NCI-H446 treated with DMSO at 0.1 percent for 48 hours (cell line): ENCODE results near the gene NCKIPSD.

Experiments
- DNase-seq: peaks from one replicate; lab custom pipeline; 2025; lab: John Stamatoyannopoulos, UW

Gene NCKIPSD

GRCh38 chr3:48647714-48648113 lies 38.0 kb downstream of the NCKIPSD start:
- DNase-seq, result no peak

- no peak for DNase-seq
Observed at GRCh38 chr3:48644898-48645760, 40.6 kb downstream of the NCKIPSD start.

GRCh38 chr3:48642605-48643004 lies 43.1 kb downstream of the NCKIPSD start:
- DNase-seq, result no peak

- DNase-seq, result no peak
Observed at GRCh38 chr3:48641396-48641795, 44.3 kb downstream of the NCKIPSD start.

GRCh38 chr3:48639944-48640606 lies 45.6 kb downstream of the NCKIPSD start:
- DNase-seq, result no peak

GRCh38 chr3:48637305-48637704 lies 48.4 kb downstream of the NCKIPSD start:
- DNase-seq, result no peak

- DNase-seq, result no peak
Observed at GRCh38 chr3:48636149-48636655, 49.5 kb downstream of the NCKIPSD start.

- DNase-seq, result peak; percentile 79
Observed at GRCh38 chr3:48635222-48636021, 50.3 kb downstream of the NCKIPSD start, which contains the start of gene SLC26A6. Gene SLC26A6 (minus strand): TSS chr3:48635461. CDS start chr3:48635393, 68 bp downstream.

- DNase-seq, result no peak
Observed at GRCh38 chr3:48634661-48635221, 51.0 kb downstream of the NCKIPSD start.

- DNase-seq, result no peak
Observed at GRCh38 chr3:48633743-48634142, 52.0 kb downstream of the NCKIPSD start.

- DNase-seq, result no peak
Observed at GRCh38 chr3:48633256-48633655, 52.5 kb downstream of the NCKIPSD start.

GRCh38 chr3:48631516-48632448 lies 53.9 kb downstream of the NCKIPSD start:
- no peak for DNase-seq

GRCh38 chr3:48630833-48631232 lies 54.9 kb downstream of the NCKIPSD start:
- no peak for DNase-seq

GRCh38 chr3:48630407-48630806 lies 55.3 kb downstream of the NCKIPSD start:
- no peak for DNase-seq

- DNase-seq, result no peak
Observed at GRCh38 chr3:48629894-48630293, 55.8 kb downstream of the NCKIPSD start.

GRCh38 chr3:48628277-48629017 lies 57.3 kb downstream of the NCKIPSD start:
- no peak for DNase-seq

- no peak for DNase-seq
Observed at GRCh38 chr3:48625600-48625999, 60.1 kb downstream of the NCKIPSD start.

- DNase-seq, result no peak
Observed at GRCh38 chr3:48624767-48625166, 60.9 kb downstream of the NCKIPSD start.

- DNase-seq, result no peak
Observed at GRCh38 chr3:48623851-48624547, 61.7 kb downstream of the NCKIPSD start.
